DOHH2 (cell line): ENCODE data around the gene ZNF654.
"Not testable (repeated sequence)": the region's sequence is repeated elsewhere in the genome, so short reads cannot be mapped to it uniquely, and the experiment has no call there.

Source experiments
- H3F3A ChIP-seq: fragments of 200-600 bp; sonication (generic), shearing (Covaris generic); 2 replicates; pipeline ENCODE4 v1.6.0; 2016; ENCODE audit warnings: antibody characterized with exemption, mild to moderate bottlenecking; ENCODE audit not compliant: control insufficient read depth, insufficient read depth
- H3K27ac ChIP-seq: fragments of 200-600 bp; sonication (generic); 2 replicates; pipeline ENCODE4 v1.5.1; 2014; ENCODE audit warnings: low read depth, mild to moderate bottlenecking, low read length, moderate library complexity
- H3K27me3 ChIP-seq: fragments of 200-600 bp; sonication (generic); 2 replicates; pipeline ENCODE4 v1.6.1; 2014; ENCODE audit warnings: mild to moderate bottlenecking, low read length, mixed read lengths; ENCODE audit not compliant: control insufficient read depth
- H3K36me3 ChIP-seq: fragments of 200-600 bp; sonication (generic); 2 replicates; pipeline ENCODE4 v1.6.1; 2014; ENCODE audit warnings: mild to moderate bottlenecking, low read length, moderate library complexity, mixed read lengths; ENCODE audit not compliant: control insufficient read depth
- H3K4me1 ChIP-seq: fragments of 200-600 bp; sonication (generic); 2 replicates; pipeline ENCODE4 v1.6.1; 2014; ENCODE audit warnings: mild to moderate bottlenecking, low read length, mixed read lengths; ENCODE audit not compliant: control insufficient read depth
- H3K4me2 ChIP-seq: fragments of 200-600 bp; sonication (generic); 2 replicates; pipeline ENCODE4 v1.6.0; 2014; ENCODE audit warnings: mild to moderate bottlenecking, low read length, moderate library complexity
- H3K4me3 ChIP-seq: fragments of 200-600 bp; sonication (generic); 2 replicates; pipeline ENCODE4 v1.5.1; 2014; ENCODE audit warnings: mild to moderate bottlenecking, low read length, mixed read lengths
- H3K79me2 ChIP-seq: fragments of 200-600 bp; sonication (generic); 2 replicates; pipeline ENCODE4 v1.6.1; 2014; ENCODE audit warnings: mild to moderate bottlenecking, low read length, mixed read lengths; ENCODE audit not compliant: control insufficient read depth
- H3K9me2 ChIP-seq: fragments of 200-600 bp; sonication (generic); replicated peaks from 2 replicates; pipeline ENCODE4 v1.6.1; 2014; ENCODE audit warnings: mild to moderate bottlenecking, low read length, mixed read lengths; ENCODE audit not compliant: control insufficient read depth
- H3K9me3 ChIP-seq: fragments of 200-600 bp; sonication (generic); 2 replicates; pipeline ENCODE4 v1.6.1; 2014; ENCODE audit warnings: antibody characterized with exemption, low read length, mixed read lengths; ENCODE audit not compliant: control insufficient read depth, insufficient read depth
- H4K20me1 ChIP-seq: fragments of 200-600 bp; sonication (generic); 2 replicates; pipeline ENCODE4 v1.6.0; 2014; ENCODE audit warnings: low read depth, mild to moderate bottlenecking, antibody characterized with exemption, low read length, moderate library complexity; ENCODE audit not compliant: control insufficient read depth, insufficient read depth
- CTCF ChIP-seq: fragments of 200-600 bp; sonication (generic); IDR thresholded peaks from one replicate; pipeline ENCODE4 v1.5.1; 2014; ENCODE audit warnings: antibody characterized with exemption, mild to moderate bottlenecking, low read depth, low read length; ENCODE audit not compliant: poor library complexity, severe bottlenecking
- EZH2phosphoT487 ChIP-seq: fragments of 200-600 bp; sonication (generic); IDR thresholded peaks from 2 replicates; pipeline ENCODE4 v1.6.1; 2017; ENCODE audit warnings: borderline replicate concordance, mild to moderate bottlenecking, antibody characterized with exemption, low read length, moderate library complexity, mixed read lengths

Gene ZNF654

GRCh38 chr3:88168171-88168570, 109.1 kb downstream of the ZNF654 start:
- H3K27ac ChIP-seq, result no peak overlapping the region
- H3K9me2 ChIP-seq, result no peaks in the 10 kb centered on the region
- peaks cover 4% of the 10 kb centered on the region; the same call in 1 of the 2 replicates for H3K79me2 ChIP-seq
- H3F3A ChIP-seq, result no peaks in the 10 kb centered on the region
- H3K27me3 ChIP-seq, result no peaks in the 10 kb centered on the region
- H3K4me3 ChIP-seq, result no peak overlapping the region
- H3K4me2 ChIP-seq, result no peak overlapping the region
- H3K9me3 ChIP-seq, result no peaks in the 10 kb centered on the region
- H3K36me3 ChIP-seq, result no peaks in the 10 kb centered on the region; the same call in 1 of the 2 replicates
- no peaks in the 10 kb centered on the region for H4K20me1 ChIP-seq
- no peaks in the 10 kb centered on the region for H3K4me1 ChIP-seq
- TF ChIP-seq CTCF, result no peak
- TF ChIP-seq EZH2phosphoT487, result no peak

- Histone ChIP-seq H3K4me2 (no peak overlapping the region), H3K36me3 (no peaks in the 10 kb centered on the region), H3F3A (no peaks in the 10 kb centered on the region), H3K9me3 (no peaks in the 10 kb centered on the region), H3K4me3 (no peak overlapping the region), H3K27me3 (no peaks in the 10 kb centered on the region), H3K4me1 (no peaks in the 10 kb centered on the region), H3K79me2 (no peaks in the 10 kb centered on the region), H3K27ac (no peak overlapping the region), H4K20me1 (no peaks in the 10 kb centered on the region), H3K9me2 (no peaks in the 10 kb centered on the region)
- TF ChIP-seq CTCF (peak; percentile 64), EZH2phosphoT487 (no peak)
These were observed 121.4 kb downstream of the ZNF654 start for GRCh38 chr3:88180398-88180999.

- not testable (repeated sequence) for H3K4me3 ChIP-seq, H3K27me3 ChIP-seq, H3K4me2 ChIP-seq, H3K36me3 ChIP-seq, H3F3A ChIP-seq, H3K79me2 ChIP-seq, H3K4me1 ChIP-seq, H3K27ac ChIP-seq, H3K9me2 ChIP-seq, H4K20me1 ChIP-seq, H3K9me3 ChIP-seq
These were observed 123.3 kb downstream of the ZNF654 start for GRCh38 chr3:88182165-88182918.

GRCh38 chr3:88188436-88188835, 129.4 kb downstream of the ZNF654 start:
- no peak overlapping the region for H3K27ac ChIP-seq
- H4K20me1 ChIP-seq, result no peaks in the 10 kb centered on the region
- no peak overlapping the region for H3K4me3 ChIP-seq
- H3K4me1 ChIP-seq, result no peaks in the 10 kb centered on the region
- TF ChIP-seq EZH2phosphoT487 (no peak), CTCF (no peak)
- H3K4me2 ChIP-seq, result no peak overlapping the region
- H3K79me2 ChIP-seq, result no peaks in the 10 kb centered on the region
- H3F3A ChIP-seq, result no peaks in the 10 kb centered on the region
- H3K9me3 ChIP-seq, result no peaks in the 10 kb centered on the region
- no peaks in the 10 kb centered on the region for H3K36me3 ChIP-seq
- no peaks in the 10 kb centered on the region for H3K9me2 ChIP-seq
- no peaks in the 10 kb centered on the region for H3K27me3 ChIP-seq
